Hepatocyte (in vitro differentiated cells): ENCODE data around the gene CDH10.

Experiments
- CTCF ChIP-seq: fragments of 200-600 bp; sonication (generic); IDR thresholded peaks from 2 replicates; pipeline ENCODE4 v1.5.1; 2016; ENCODE audit warnings: antibody characterized with exemption, mild to moderate bottlenecking; ENCODE audit not compliant: poor library complexity
- EZH2phosphoT487 ChIP-seq: fragments of 200-600 bp; sonication (generic); IDR thresholded peaks from one replicate; pipeline ENCODE4 v1.6.1; 2018; ENCODE audit warnings: antibody characterized with exemption, mild to moderate bottlenecking, low read depth, moderate library complexity; ENCODE audit not compliant: unreplicated experiment, severe bottlenecking

- TF ChIP-seq CTCF, result no peak
- TF ChIP-seq EZH2phosphoT487, result no peak
Measured at GRCh38 chr5:24589566-24589965, 55.2 kb downstream of the CDH10 start.
